Measurements from ENCODE around the gene TBC1D14. TPM values are rescaled to one million over a fixed set of nuclear protein-coding genes. Genes with fewer than 3 reads are reported as not detected.

Gene TBC1D14
- total RNA-seq, 1 experiment from 2014 or later, result 50.2 TPM

GRCh38 chr4:7034262-7035081 is 124.8 kb downstream of the TBC1D14 start:
- Histone ChIP-seq H3K79me2 (ENCODE audit: insufficient read depth, low read length) (no peaks in the 10 kb centered on the region), H3K18ac (ENCODE audit: insufficient read length, low read depth, low read length) (no peak overlapping the region), H4K5ac (ENCODE audit: insufficient read length, low read depth, low read length) (no peak overlapping the region), H2AK5ac (ENCODE audit: insufficient read length, low read length) (no peak overlapping the region), H3K14ac (ENCODE audit: insufficient read depth, low read length) (no peak overlapping the region), H3K9me3 (ENCODE audit: control insufficient read depth, low read depth, low read length) (no peaks in the 10 kb centered on the region), H3K79me1 (ENCODE audit: insufficient read depth, low read depth, low read length, poor library complexity, severe bottlenecking) (no peaks in the 10 kb centered on the region), H3T11ph (ENCODE audit: low read length) (no peak overlapping the region), H3K4me2 (ENCODE audit: insufficient read depth, insufficient read length, low read length) (no peak overlapping the region), H4K20me1 (ENCODE audit: control insufficient read depth, insufficient read depth, insufficient read length) (no peaks in the 10 kb centered on the region), H3K56ac (ENCODE audit: insufficient read length, low read depth, low read length) (no peak overlapping the region), H4K8ac (replicated peaks; ENCODE audit: insufficient read length, low read depth, low read length) (no peak overlapping the region), H3K23me2 (ENCODE audit: insufficient read length, low read depth, low read length, poor library complexity, severe bottlenecking) (no peaks in the 10 kb centered on the region), H2BK120ac (ENCODE audit: low read depth, low read length, poor library complexity, severe bottlenecking) (no peak overlapping the region), H4K91ac (ENCODE audit: insufficient read length, low read depth, low read length) (no peak overlapping the region), H2BK12ac (ENCODE audit: insufficient read length, low read depth, low read length) (no peak overlapping the region), H2BK20ac (ENCODE audit: low read depth, low read length, poor library complexity, severe bottlenecking) (no peak overlapping the region), H3K27ac (ENCODE audit: insufficient read length, low read depth, low read length) (no peak overlapping the region), H3K4ac (ENCODE audit: low read depth, low read length) (no peak overlapping the region), H2BK15ac (ENCODE audit: low read depth, low read length) (no peak overlapping the region), H2AFZ (ENCODE audit: low read length) (no peak overlapping the region), H3K9ac (ENCODE audit: extremely low read depth, insufficient read length, low read length) (no peak overlapping the region), H3K4me1 (ENCODE audit: insufficient read depth, low read length) (no peaks in the 10 kb centered on the region), H3K23ac (ENCODE audit: insufficient read length, low read depth, low read length) (no peak overlapping the region), H3K27me3 (ENCODE audit: insufficient read depth, low read length) (no peaks in the 10 kb centered on the region), H2BK5ac (ENCODE audit: insufficient read length, low read length) (no peak overlapping the region)
- H3K36me3 Mint-ChIP-seq (ENCODE audit: insufficient read depth in 1 of 3, low read depth in 3 of 3), result peaks cover 12 to 30% (median 28%) of the 10 kb centered on the region in 3 experiments; a peak in 6 of 7 replicates
- TF ChIP-seq, protein P1, sequence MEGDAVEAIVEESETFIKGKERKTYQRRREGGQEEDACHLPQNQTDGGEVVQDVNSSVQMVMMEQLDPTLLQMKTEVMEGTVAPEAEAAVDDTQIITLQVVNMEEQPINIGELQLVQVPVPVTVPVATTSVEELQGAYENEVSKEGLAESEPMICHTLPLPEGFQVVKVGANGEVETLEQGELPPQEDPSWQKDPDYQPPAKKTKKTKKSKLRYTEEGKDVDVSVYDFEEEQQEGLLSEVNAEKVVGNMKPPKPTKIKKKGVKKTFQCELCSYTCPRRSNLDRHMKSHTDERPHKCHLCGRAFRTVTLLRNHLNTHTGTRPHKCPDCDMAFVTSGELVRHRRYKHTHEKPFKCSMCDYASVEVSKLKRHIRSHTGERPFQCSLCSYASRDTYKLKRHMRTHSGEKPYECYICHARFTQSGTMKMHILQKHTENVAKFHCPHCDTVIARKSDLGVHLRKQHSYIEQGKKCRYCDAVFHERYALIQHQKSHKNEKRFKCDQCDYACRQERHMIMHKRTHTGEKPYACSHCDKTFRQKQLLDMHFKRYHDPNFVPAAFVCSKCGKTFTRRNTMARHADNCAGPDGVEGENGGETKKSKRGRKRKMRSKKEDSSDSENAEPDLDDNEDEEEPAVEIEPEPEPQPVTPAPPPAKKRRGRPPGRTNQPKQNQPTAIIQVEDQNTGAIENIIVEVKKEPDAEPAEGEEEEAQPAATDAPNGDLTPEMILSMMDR (conservative IDR thresholded peaks at IDR 0.05), result no peak
- no peaks in the 10 kb centered on the region for H3K9me3 Mint-ChIP-seq
- DNase-seq, result no peak
- 0 out of 4 replicates have a peak, but pooled peaks cover 0 to 2% of the 10 kb centered on the region in 2 experiments for H3K4me1 Mint-ChIP-seq
- WGBS (ENCODE audit: extremely low coverage, insufficient read length, low lambda C conversion rate), result no CpG with 5 or more reads among the region's 20 CpGs
- H3K27ac Mint-ChIP-seq, result peak overlapping the region in 2 of 3 experiments; percentile 70 to 78; a peak in 3 of 7 replicates
- H3K27me3 Mint-ChIP-seq (ENCODE audit: low read depth), result no peaks in the 10 kb centered on the region; the same call in 1 of the 2 replicates
- H3K4me3 Mint-ChIP-seq, result no peak overlapping the region
